Activated CD8-positive, alpha-beta memory T cell treated with anti-CD3 and anti-CD28 coated beads, Interleukin-2, amount 50 U/mL, for 1 hour (primary cell): ENCODE data around the gene EPHA5.
"Not testable (repeated sequence)": the region's sequence is repeated elsewhere in the genome, so short reads cannot be mapped to it uniquely, and the experiment has no call there.

Source experiments
- DNase-seq: peaks from one replicate; pipeline ENCODE4 v3.0.0-alpha.2; 2020; ENCODE audit errors: extremely low read depth

The EPHA5 gene

GRCh38 chr4:65370709-65371108, 299.6 kb downstream of the EPHA5 start:
- DNase-seq = no peak

- no peak for DNase-seq
Measured at GRCh38 chr4:65367306-65367705, 303.0 kb downstream of the EPHA5 start.

GRCh38 chr4:65358914-65359313, 311.4 kb downstream of the EPHA5 start:
- no peak for DNase-seq

GRCh38 chr4:65353098-65353497, 317.2 kb downstream of the EPHA5 start:
- DNase-seq = no peak

GRCh38 chr4:65344278-65344825, 325.9 kb downstream of the EPHA5 start:
- no peak for DNase-seq

GRCh38 chr4:65343342-65343741, 326.9 kb downstream of the EPHA5 start:
- DNase-seq = no peak

- DNase-seq = no peak
Measured at GRCh38 chr4:65341557-65341956, 328.7 kb downstream of the EPHA5 start.

GRCh38 chr4:65340382-65341109, 329.7 kb downstream of the EPHA5 start:
- no peak for DNase-seq

- no peak for DNase-seq
Measured at GRCh38 chr4:65337371-65337770, 332.9 kb downstream of the EPHA5 start.

GRCh38 chr4:65336465-65336864, 333.8 kb downstream of the EPHA5 start:
- DNase-seq = no peak

- no peak for DNase-seq
Measured at GRCh38 chr4:65316534-65316933, 353.8 kb downstream of the EPHA5 start.

GRCh38 chr4:65311120-65311519, 359.2 kb downstream of the EPHA5 start:
- no peak for DNase-seq

- no peak for DNase-seq
Measured at GRCh38 chr4:65310586-65310985, 359.7 kb downstream of the EPHA5 start.

GRCh38 chr4:65308626-65309025, 361.7 kb downstream of the EPHA5 start:
- not testable (repeated sequence) for DNase-seq

- DNase-seq = no peak
Measured at GRCh38 chr4:65302145-65302544, 368.1 kb downstream of the EPHA5 start.

GRCh38 chr4:65296246-65296645, 374.0 kb downstream of the EPHA5 start:
- DNase-seq = no peak

- DNase-seq = no peak
Measured at GRCh38 chr4:65287071-65287470, 383.2 kb downstream of the EPHA5 start.
